CD4-positive, alpha-beta T cell treated with Interleukin-15 for 1 hour (primary cell): ENCODE results near the gene USH2A.
"Not testable (repeated sequence)": the region's sequence is repeated elsewhere in the genome, so short reads cannot be mapped to it uniquely, and the experiment has no call there.

Experiments used
- DNase-seq: peaks from one replicate; pipeline ENCODE4 v3.0.0-alpha.2; 2020

Gene USH2A

DNA sequence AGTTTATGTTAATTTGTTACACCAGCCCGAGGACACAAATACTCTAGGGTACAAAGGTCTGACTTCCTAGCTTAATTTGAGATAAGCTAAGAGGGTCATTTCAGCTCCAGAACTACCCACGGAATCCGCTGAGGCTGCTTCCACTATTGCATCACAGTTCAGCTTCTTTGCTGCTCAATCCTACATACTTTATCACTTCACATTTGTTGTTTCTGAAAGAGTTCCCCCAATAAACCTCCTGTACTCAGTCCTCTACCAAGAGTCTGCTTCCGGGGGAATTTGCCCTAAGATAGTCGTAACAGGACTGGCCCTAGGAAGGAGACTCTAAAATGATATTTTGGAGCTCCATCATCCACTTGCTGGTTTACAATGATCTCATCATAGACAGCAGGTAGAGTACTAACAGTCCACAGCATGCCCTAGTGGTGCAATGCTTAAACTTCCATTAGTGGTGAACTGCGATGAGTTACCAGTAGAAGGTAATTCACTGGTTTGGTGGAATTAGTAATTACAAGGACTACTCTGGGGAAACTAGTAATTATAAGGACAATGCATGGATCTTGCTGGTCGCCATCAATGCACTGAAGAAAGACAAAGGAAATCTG is 229.3 kb downstream of the USH2A start:
- no peak for DNase-seq

- no peak for DNase-seq
Observed at GRCh38 chr1:216190438-216190837, 232.8 kb downstream of the USH2A start.

- DNase-seq = no peak
Observed at GRCh38 chr1:216186816-216187215, 236.4 kb downstream of the USH2A start.

DNA sequence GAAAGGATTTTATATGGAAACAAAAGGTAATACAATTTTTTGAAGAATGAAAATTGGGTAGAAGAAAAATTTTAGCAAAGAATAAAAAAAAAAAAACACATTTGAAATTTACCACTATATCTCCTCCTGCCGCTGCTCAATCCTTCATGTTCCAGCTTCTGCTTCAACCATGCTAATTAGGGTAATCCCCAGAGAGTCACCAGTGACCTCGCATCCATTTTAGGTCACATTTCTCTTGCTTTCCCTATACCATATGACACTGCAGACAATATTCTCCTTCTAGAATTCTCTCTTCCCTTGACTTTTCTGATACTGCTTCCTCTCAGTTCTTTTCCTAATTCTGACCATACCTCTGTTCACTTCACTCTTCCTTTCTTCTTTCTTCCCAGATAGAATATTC is 237.1 kb downstream of the USH2A start:
- DNase-seq = no peak

- no peak for DNase-seq
Observed at GRCh38 chr1:216184126-216184680, 239.0 kb downstream of the USH2A start.

- DNase-seq = no peak
Observed at GRCh38 chr1:216183454-216183853, 239.8 kb downstream of the USH2A start.

DNA sequence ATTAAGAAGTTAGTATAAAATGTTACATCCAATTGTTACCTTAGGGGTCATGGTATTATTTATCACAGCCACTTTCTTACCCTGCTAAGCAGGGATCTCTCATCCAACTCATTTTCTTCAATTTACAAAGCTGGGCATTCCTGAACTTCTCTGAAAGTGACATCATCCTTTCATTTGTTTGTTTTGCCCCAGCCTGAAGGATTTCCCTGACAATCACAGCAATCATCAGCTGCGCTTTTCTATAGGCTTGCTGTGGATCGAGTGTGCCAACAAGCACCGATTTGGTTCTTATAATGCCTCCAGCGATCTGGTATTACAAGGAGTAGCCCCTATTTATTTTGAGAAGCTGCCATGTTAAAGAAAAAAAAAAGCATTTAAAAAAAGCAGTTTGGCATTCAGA is 240.2 kb downstream of the USH2A start:
- DNase-seq = no peak

- DNase-seq = no peak
Observed at GRCh38 chr1:216181590-216181989, 241.7 kb downstream of the USH2A start.

- DNase-seq = no peak
Observed at GRCh38 chr1:216178281-216178680, 245.0 kb downstream of the USH2A start.

DNA sequence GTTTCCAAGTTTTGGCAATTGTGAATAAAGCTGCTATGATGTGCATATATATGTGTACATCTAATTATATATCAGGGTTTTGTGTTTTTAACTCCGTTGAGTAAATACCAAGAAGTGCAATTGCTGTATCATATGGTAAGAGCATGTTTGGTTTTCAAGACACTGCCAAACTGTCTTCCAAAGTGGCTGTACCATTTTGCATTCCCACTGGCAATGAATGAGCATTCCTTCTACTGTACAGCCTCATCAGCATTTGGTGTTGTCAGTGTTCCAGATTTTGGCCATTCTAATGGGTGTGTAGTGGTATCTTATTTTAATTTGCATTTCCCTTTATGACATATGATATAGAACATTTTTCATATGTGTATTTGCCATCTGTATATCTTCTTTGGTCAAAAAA is 246.3 kb downstream of the USH2A start:
- DNase-seq = no peak

GRCh38 chr1:216175714-216176113 is 247.5 kb downstream of the USH2A start:
- DNase-seq = no peak

DNA sequence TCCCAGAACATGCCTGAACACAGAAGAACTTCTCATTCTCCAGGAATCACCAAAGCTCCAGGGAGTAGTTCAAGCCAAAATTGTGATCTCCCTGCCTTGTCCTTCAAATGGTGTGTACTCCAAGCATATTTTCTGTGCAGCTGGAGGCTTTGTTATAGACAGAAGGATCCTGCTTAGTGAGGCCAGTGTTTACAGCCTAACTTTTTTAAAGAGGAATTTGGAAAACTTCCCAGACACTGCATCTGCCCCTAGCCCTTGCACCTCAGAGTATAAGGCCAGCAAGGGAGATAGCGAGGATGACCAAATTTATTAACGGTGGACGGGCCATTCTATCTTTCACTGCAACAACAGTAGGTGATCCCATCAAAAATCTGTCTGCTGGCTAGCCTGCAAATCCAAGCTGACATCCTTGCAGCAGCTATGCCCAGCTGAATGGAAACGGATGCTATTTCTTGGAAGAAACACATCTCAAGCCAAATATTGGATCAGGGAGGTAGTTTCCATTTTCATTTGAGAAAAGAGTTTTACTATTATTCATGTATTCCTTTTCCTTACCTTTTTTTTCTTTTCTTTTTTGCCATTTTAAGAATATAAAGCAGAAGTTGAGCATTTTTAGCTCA is 249.8 kb downstream of the USH2A start:
- no peak for DNase-seq

DNA sequence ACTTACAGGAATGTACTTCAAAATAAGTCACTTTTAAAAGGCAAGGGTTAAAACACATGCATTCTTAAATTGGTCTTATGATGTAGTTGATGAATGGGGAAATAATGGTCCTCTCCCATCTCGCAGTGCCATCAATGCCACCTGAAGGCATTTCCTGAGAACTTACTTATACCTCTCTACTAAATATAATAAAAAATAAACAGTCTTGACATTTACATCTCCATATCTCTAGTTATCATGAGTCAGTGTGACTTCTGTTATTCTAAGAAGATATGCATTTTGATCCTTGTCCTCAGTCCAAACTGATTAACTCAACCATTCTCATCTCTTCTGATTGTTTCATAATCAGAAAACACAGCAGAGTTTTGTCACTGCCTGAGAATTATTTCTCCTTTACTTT is 253.9 kb downstream of the USH2A start:
- no peak for DNase-seq

- DNase-seq = no peak
Observed at GRCh38 chr1:216168546-216168945, 254.7 kb downstream of the USH2A start.

DNA sequence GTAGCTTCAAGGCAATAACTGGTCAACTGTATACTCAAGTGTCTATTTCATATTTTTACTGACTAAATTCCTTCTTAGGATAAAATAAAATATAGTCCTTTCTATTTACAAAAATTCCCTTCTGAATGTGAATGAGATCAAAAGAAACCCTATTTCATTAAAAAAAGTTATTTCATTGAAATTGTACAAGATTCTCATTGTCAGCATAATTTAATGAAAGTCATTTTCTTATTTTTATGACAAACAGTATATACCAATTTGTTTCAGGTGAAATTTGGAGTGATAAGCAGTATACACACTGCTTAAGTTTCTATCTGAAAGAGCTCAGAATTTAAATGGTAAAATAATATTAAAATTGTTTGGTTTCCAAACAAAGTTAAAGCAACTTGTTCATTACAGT is 269.2 kb downstream of the USH2A start:
- DNase-seq = no peak

DNA sequence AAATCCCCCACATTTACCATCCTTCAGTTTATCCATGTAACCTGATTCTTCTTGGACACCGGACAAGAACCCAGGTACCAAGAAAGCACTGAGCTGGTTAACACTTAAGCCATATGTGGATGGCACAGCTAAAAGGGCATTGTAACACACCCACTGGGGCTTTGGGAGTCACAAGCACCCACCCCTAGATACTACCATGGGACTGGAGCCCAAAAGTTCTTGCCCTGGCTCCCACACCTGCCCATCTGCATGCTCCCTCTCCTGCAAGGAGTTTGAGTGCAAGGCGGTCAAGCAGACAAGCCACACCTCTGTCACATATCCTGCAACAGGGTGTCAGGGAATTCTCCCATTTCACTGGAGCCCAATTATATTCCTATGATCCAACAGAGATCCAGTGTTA is 270.1 kb downstream of the USH2A start:
- DNase-seq = no peak

DNA sequence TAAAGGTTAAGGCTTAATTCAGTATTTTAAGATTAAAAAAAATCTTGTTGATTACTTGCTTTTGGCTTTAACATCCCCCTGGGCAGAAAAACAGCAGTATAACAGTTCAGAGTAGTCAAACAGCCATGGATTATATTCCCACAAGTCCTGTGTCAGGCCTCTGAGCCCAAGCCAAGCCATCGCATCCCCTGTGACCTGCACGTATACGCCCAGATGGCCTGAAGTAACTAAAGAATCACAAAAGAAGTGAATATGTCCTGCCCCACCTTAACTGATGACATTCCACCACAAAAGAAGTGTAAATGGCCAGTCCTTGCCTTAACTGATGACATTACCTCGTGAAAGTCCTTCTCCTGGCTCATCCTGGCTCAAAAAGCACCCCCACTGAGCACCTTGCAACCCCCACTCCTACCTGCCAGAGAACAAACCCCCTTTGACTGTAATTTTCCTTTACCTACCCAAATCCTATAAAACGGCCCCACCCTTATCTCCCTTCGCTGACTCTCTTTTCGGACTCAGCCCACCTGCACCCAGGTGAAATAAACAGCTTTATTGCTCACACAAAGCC is 277.7 kb downstream of the USH2A start:
- DNase-seq = not testable (repeated sequence)

GRCh38 chr1:216144661-216145450 is 278.4 kb downstream of the USH2A start:
- DNase-seq = no peak

DNA sequence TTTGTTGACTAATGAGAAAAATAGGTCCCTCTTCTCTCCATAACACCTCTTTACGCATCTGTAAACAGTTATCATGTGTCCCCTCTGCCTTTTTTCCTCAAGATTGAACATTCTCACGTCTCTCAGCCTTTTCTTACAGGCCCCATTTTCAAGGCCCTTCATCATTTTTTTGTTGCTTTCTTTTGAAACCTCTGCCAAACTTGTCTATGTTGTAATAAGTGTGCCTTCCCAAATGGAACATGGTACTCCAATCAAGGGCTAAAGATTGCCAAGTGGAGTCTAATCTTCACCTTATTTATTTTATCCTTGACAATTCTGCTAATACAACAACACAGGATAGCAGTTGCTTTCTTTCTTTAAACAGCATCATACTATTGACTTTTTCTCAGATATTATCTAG is 280.3 kb downstream of the USH2A start:
- DNase-seq = no peak

GRCh38 chr1:216140730-216141524 is 282.3 kb downstream of the USH2A start:
- no peak for DNase-seq

GRCh38 chr1:216124192-216124781 is 299.0 kb downstream of the USH2A start:
- DNase-seq = no peak

GRCh38 chr1:216123446-216124191 is 299.6 kb downstream of the USH2A start:
- no peak for DNase-seq
